ENCODE results near the gene MRPL34.
"Not testable (repeated sequence)": the region's sequence is repeated elsewhere in the genome, so short reads cannot be mapped to it uniquely, and the experiment has no call there.

The MRPL34 gene

DNA sequence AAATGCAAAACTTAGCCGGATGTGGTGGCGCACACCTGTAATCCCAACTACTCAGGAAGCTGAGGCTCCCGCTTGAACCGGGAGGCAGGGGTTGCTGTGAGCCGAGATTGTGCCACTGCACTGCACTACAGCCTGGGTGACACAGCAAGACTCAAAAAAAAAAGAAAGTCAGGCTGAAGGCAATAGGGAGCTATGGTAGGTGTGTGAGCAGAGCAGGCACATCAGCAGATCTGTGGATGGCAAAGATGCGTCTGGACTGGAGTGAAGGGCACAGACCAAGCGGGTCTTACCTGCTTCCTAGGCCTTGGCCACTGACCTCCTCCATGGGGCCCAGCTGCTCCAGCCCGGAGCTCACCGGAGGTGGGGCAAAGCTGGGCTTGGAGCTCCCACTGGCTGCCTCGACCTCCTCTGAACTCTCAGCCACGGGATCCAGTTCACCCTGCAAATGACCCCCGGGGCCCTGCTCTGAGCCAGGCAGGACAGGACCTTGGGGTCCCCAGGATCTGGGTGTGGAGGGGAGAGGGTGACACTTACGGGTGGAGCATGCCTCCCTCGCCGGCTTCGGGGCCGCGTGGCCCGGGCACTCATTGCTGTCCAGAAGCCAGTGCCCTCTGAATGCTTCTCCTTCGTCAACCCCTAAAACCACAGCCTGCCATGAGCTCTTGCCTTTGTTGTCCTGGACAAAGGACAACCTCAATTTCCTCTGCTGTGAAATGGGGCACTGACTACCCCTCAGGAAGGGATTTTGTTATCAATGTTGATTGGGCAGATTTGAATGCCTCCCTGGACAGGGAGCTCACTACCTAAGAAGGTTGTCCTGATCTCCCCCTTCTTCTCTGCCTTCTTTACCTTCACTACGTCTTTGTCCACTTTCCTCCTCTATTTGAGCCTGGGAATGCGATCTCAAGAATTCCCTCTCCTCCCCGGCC, 41.7 kb upstream of the MRPL34 start:
- no peak for TF ChIP-seq CTCF (conservative IDR thresholded peaks at IDR 0.05)
- H3K27ac ChIP-seq, result no peak overlapping the region

DNA sequence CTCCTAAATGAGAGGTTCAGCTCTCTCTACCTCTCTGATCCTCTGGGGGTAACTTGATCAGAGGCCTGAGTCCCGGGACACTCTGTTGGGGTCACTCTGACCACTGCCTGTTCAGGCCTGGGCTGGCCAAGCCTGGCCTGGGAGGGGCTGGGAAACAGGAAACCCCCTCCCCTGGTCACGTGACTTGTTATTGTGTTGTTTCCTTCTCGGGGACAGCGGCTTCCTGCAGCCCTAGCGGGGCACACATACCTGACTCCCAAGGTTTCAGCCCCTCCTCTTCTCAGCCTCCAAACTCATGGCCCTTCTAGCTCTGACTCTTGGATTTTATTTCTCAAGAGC, 41.1 kb upstream of the MRPL34 start, which contains the start of gene USHBP1:
Gene USHBP1, minus strand, starts transcription at position 105 of the 339 bp plus-strand sequence. CDS start 446 bp downstream, outside the sequence.
- no peak within 1 kb of the TSS for H3K27ac ChIP-seq
- no peak for TF ChIP-seq CTCF (conservative IDR thresholded peaks at IDR 0.05)

- no peak overlapping the region for H3K27ac ChIP-seq
- no peak for TF ChIP-seq CTCF (conservative IDR thresholded peaks at IDR 0.05)
Observed at GRCh38 chr19:17266026-17266425, 39.6 kb upstream of the MRPL34 start.

DNA sequence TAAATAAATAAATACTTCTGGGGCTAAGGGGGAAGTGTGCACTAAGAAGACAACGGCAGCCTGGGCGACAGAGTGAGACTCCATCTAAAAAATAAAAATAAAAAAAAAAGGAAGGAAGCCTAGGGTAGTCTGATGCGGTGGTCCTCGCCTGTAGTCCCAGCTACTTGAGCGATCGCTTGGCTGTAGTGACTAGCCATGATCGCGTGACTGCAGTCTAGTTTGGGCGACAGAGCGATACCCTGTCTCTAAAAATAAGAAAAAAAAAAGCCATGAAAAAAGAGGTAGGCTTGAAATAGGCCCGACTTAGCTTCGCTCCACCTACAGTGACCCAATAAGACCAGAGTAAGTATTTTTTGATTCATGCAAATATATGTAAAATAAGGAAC, 39.1 kb upstream of the MRPL34 start:
- 0 out of 2 replicates have a peak overlapping the region, but pooled peaks have one; percentile 13 for H3K27ac ChIP-seq
- TF ChIP-seq CTCF (conservative IDR thresholded peaks at IDR 0.05), result no peak

DNA sequence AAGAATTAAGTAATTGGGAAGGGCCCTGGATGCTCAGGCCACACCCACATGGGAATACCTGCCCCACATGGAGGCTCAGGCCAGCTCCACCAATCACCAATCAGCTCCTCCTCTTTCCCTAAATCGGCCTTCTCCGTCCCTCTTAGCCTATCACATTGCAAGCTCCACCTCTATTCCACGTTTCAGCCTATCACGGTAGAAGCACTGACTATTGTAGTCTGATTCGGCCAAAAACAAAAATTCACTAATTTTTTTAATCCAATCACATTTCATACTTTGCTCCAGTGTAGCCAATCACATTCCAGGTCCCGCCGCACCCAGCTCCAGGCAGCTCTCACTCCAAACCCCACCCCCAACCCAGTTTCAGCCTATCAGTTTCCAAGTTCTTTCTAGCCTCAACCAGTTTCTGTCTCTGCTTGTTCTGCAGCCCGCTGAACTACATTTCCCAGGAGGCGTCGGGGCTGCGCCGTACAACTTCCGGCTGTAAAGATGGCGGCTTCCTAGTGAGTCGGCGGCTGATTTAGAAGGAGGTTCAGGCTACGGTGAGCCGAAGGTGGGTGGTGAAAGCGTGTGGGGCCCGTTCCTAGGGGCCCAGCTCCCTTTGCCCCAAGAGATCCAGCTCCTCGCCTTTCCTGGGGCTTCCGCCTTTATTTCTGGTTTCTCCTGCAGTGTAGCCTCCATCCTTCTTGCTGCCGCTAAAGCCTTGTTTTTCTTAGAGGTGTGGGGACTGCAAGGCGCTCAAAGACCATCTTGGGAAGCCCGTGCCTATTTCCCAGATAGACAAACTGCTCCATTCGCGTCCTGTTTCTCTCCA, 38.5 kb upstream of the MRPL34 start, which contains the start of gene BABAM1:
Gene BABAM1, plus strand, starts transcription at position 469 of the 814 bp plus-strand sequence. CDS start 1,364 bp downstream, outside the sequence.
- no peak for TF ChIP-seq CTCF (conservative IDR thresholded peaks at IDR 0.05)
- H3K27ac ChIP-seq, result peak within 1 kb of the TSS; percentile 71

DNA sequence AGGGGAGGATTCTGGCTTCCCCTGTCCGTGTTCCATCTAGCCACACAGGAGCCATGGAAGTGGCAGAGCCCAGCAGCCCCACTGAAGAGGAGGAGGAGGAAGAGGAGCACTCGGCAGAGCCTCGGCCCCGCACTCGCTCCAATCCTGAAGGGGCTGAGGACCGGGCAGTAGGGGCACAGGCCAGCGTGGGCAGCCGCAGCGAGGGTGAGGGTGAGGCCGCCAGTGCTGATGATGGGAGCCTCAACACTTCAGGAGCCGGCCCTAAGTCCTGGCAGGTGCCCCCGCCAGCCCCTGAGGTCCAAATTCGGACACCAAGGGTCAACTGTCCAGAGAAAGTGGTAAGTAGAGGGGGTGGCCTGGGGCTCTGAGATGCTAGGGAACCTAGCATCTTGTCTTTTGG, 36.9 kb upstream of the MRPL34 start:
- no peak overlapping the region for H3K27ac ChIP-seq
- no peak for TF ChIP-seq CTCF (conservative IDR thresholded peaks at IDR 0.05)

- H3K27ac ChIP-seq, result not testable (repeated sequence)
Observed at GRCh38 chr19:17274892-17275291, 30.8 kb upstream of the MRPL34 start.

Data from VCaP (cell line).